GDM1 (cell line): ENCODE measurements around the gene ARHGEF40.

Experiments
- DNase-seq: peaks from one replicate; lab custom pipeline; 2025; lab: John Stamatoyannopoulos, UW

The ARHGEF40 gene

DNA sequence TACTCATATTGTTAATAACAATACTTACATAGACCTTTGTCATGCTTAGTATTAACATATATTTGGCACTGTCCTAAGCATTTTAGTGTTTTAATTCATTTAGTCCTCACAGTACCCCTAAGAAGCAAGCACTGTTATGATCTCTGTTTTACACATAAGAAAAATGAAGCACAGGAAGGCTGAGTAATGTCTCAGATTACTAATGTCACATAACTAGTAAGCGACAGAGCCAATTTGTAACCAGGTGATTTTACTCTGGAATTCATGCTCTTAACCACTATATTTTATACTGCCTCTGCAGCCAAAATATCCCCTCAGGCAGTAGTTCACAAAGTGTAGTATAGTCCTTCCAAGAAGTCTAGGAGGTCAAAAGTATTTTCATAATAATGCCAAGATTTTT lies 51.0 kb downstream of the ARHGEF40 start:
- no peak for DNase-seq

DNA sequence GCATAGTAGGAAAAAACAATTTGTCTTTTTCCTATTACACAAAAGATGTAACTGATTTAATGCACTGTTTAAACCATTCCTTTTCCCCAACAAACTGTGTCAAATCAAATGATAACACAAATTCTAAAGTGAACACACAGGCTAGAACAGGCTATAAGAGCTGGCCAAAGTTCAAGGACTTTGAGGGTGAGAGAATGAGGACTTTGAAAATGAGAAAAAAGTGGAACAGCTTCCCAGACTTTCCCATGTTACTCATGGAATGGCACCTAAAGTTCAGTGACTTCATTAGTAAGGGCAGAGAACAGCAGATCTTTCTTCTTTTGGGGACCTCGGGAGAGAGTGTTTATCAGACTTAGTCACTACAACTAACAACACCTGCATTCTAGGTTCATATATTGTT lies 53.3 kb downstream of the ARHGEF40 start:
- DNase-seq, result no peak

DNA sequence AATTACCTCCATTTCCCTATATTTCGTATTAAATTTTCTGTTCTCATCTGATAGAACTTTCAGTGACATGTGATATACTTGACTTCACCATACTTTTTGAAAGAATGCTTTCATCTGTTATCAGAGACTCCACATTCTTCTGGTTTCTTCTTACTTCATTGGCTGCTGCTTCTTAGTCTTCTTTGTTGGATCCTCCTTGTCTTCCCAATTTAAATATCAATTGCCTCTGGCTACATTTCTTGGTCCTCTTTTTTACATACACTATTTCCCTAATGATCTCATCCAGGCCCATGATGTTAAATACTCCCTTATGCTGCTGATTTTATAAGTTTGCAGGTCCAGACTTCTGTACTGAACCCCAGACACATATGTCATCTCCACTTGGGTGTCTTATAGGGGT lies 63.8 kb downstream of the ARHGEF40 start:
- no peak for DNase-seq

- DNase-seq, result no peak
These were observed 65.9 kb downstream of the ARHGEF40 start for GRCh38 chr14:21136024-21136423.
